ENCODE data around the gene TMEM204. TPM values are rescaled to one million over a fixed set of nuclear protein-coding genes. Genes with fewer than 3 reads are reported as not detected.
"Not testable (repeated sequence)": the region's sequence is repeated elsewhere in the genome, so short reads cannot be mapped to it uniquely, and the experiment has no call there.

Gene TMEM204
- total RNA-seq, 2 experiments from 2014 or later = 42.9 to 43.5 TPM

DNA sequence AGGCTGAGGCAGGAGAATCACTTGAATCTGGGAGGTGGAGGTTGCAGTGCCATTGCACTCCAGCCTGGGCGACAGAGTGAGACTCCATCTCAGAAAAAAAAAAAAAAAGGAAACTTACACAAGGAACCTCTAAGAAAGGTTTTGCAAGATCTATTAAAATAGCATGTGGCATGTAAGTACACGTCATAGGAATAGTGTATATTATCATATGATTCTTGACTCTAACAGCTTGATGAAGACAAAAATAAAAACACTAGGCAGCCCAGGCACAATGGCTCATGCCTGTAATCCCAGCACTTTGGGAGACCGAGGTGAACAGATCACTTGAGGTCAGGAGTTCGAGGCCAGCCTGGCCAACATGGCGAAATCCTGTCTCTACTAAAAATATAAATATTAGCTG, 62.0 kb downstream of the TMEM204 start:
- POLR2A ChIA-PET = interaction anchor here (1.1 kb wide), 1 partner anchor 15 kb away, joined by 3 read pairs; no protein-coding TSS in a partner anchor
- DNase-seq; H3K27ac Mint-ChIP-seq; H3K4me1 Mint-ChIP-seq; H3K36me3 Mint-ChIP-seq (ENCODE audit: low read depth); H3K4me3 Mint-ChIP-seq; H3K27me3 Mint-ChIP-seq; H3K9me3 Mint-ChIP-seq; CTCF ChIA-PET: not testable (repeated sequence)

DNA sequence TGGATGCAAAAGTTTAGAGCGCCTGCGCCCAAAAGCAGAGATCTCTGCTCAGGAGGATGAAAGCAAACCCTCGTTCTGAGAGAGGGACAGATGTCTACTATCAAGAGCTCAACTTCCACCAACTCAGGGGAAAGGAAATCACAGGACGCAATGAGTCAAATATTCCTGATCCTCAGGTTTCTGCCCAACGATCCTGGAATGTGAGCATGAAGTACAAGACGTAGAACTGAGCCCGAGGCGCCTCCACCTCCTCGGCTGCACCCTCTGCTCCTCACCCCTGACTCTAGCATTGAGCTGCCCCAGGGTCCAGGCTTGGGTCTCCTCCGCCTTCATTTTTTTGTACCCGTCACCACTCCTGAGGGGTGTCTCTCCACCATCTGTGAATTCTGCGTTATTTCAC, 63.0 kb downstream of the TMEM204 start:
- H3K4me1 Mint-ChIP-seq = no peaks in the 10 kb centered on the region
- DNase-seq = no peak
- CTCF ChIA-PET = no interaction called here
- no peaks in the 10 kb centered on the region for H3K27me3 Mint-ChIP-seq
- POLR2A ChIA-PET = interaction anchor here (0.8 kb wide), 1 partner anchor 110 kb away, joined by 3 read pairs; the partner anchor contains the start of gene MAPK8IP3
- H3K27ac Mint-ChIP-seq = no peak overlapping the region
- H3K9me3 Mint-ChIP-seq = no peaks in the 10 kb centered on the region
- no peak overlapping the region for H3K4me3 Mint-ChIP-seq
- no peaks in the 10 kb centered on the region for H3K36me3 Mint-ChIP-seq (ENCODE audit: low read depth)

GRCh38 chr16:1597154-1597553, 63.7 kb downstream of the TMEM204 start:
- no peak for DNase-seq
- no peak overlapping the region for H3K4me3 Mint-ChIP-seq
- ChIA-PET CTCF (no interaction called here), POLR2A (no interaction called here)
- H3K4me1 Mint-ChIP-seq = no peaks in the 10 kb centered on the region
- H3K27me3 Mint-ChIP-seq = no peaks in the 10 kb centered on the region
- H3K27ac Mint-ChIP-seq = no peak overlapping the region
- no peaks in the 10 kb centered on the region for H3K36me3 Mint-ChIP-seq (ENCODE audit: low read depth)
- no peaks in the 10 kb centered on the region for H3K9me3 Mint-ChIP-seq

- no peaks in the 10 kb centered on the region for H3K4me1 Mint-ChIP-seq
- H3K4me3 Mint-ChIP-seq = no peak overlapping the region
- H3K27ac Mint-ChIP-seq = no peak overlapping the region
- no peaks in the 10 kb centered on the region for H3K36me3 Mint-ChIP-seq (ENCODE audit: low read depth)
- POLR2A ChIA-PET = no interaction called here
- no peaks in the 10 kb centered on the region for H3K9me3 Mint-ChIP-seq
- CTCF ChIA-PET = no interaction called here
- no peaks in the 10 kb centered on the region for H3K27me3 Mint-ChIP-seq
- DNase-seq = no peak
These were observed 67.6 kb downstream of the TMEM204 start for GRCh38 chr16:1601031-1601430.

- no peak overlapping the region for H3K27ac Mint-ChIP-seq
- ChIA-PET CTCF (no interaction called here), POLR2A (no interaction called here)
- no peaks in the 10 kb centered on the region for H3K27me3 Mint-ChIP-seq
- H3K4me3 Mint-ChIP-seq = no peak overlapping the region
- no peaks in the 10 kb centered on the region for H3K4me1 Mint-ChIP-seq
- no peak for DNase-seq
- no peaks in the 10 kb centered on the region for H3K9me3 Mint-ChIP-seq
- H3K36me3 Mint-ChIP-seq (ENCODE audit: low read depth) = no peaks in the 10 kb centered on the region
These were observed 68.0 kb downstream of the TMEM204 start for GRCh38 chr16:1601489-1601888.

DNA sequence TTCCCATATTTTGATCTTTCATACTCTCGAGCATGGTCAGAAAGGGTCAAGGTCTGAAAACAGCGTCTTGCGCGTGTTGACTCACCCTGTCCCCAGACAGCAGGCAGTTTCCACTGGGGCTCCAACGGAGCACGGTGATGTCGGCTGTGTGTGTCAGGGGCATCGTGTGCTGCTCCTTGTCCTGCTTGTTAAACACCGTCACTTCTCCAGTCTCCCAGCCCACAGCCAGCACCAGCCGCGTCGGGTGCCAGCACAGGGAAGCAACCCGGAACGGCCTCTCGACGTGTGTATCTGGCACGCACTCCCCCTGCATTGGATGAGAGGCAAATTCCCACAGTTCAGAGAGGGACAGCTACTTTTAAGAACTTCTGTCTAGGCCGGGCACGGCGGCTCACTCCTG, 68.8 kb downstream of the TMEM204 start:
- no peaks in the 10 kb centered on the region for H3K36me3 Mint-ChIP-seq (ENCODE audit: low read depth)
- H3K27me3 Mint-ChIP-seq = no peaks in the 10 kb centered on the region
- ChIA-PET CTCF (no interaction called here), POLR2A (no interaction called here)
- H3K27ac Mint-ChIP-seq = no peak overlapping the region
- DNase-seq = no peak
- H3K4me1 Mint-ChIP-seq = no peaks in the 10 kb centered on the region
- no peaks in the 10 kb centered on the region for H3K9me3 Mint-ChIP-seq
- H3K4me3 Mint-ChIP-seq = no peak overlapping the region

Other genes with a start within 250 kb of the TMEM204 start
- 100 to 1,000 TPM; 198 to 199 TPM for gene UBE2I, start 224.0 kb upstream of the TMEM204 start, total RNA-seq
- gene BAIAP3, start 200.0 kb upstream of the TMEM204 start, total RNA-seq = 1 to 10 TPM; 3.4 to 3.9 TPM
- 10 to 100 TPM; 40.6 to 46.0 TPM for gene TSR3, start 181.8 kb upstream of the TMEM204 start, total RNA-seq
- 10 to 100 TPM; 32.5 to 33.4 TPM for gene GNPTG, start 181.7 kb upstream of the TMEM204 start, total RNA-seq
- gene UNKL, start 119.0 kb upstream of the TMEM204 start, total RNA-seq = 10 to 100 TPM; 40.0 to 43.7 TPM
- gene UQCC4, start 112.9 kb upstream of the TMEM204 start, total RNA-seq = 10 to 100 TPM; 11.2 to 12.3 TPM
- not detected for gene PERCC1, start 102.6 kb upstream of the TMEM204 start, total RNA-seq
- 1 to 10 TPM; 1.6 to 2.2 TPM for gene CCDC154, start 89.1 kb upstream of the TMEM204 start, total RNA-seq
- gene CLCN7, start 58.6 kb upstream of the TMEM204 start, total RNA-seq = 10 to 100 TPM; 44.2 to 49.4 TPM
- not detected for gene PTX4, start 44.7 kb upstream of the TMEM204 start, total RNA-seq
- 10 to 100 TPM; 49.4 to 51.9 TPM for gene TELO2, start 40.3 kb upstream of the TMEM204 start, total RNA-seq
- gene IFT140, start 78.4 kb downstream of the TMEM204 start, total RNA-seq = 1 to 10 TPM; 7.7 to 9.1 TPM
- gene CRAMP1, start 78.7 kb downstream of the TMEM204 start, total RNA-seq = 10 to 100 TPM; 24.2 to 24.5 TPM
- gene JPT2, start 144.6 kb downstream of the TMEM204 start, total RNA-seq = 10 to 100 TPM; 44.9 to 48.9 TPM
- gene MAPK8IP3, start 172.5 kb downstream of the TMEM204 start, total RNA-seq = 10 to 100 TPM; 93.4 to 96.8 TPM
- gene NME3, start 237.9 kb downstream of the TMEM204 start, total RNA-seq = 10 to 100 TPM; 48.0 to 52.0 TPM
- gene EME2, start 239.1 kb downstream of the TMEM204 start, total RNA-seq = 10 to 100 TPM; 23.5 to 24.7 TPM
- 10 to 100 TPM; 94.9 to 98.3 TPM for gene MRPS34, start 239.5 kb downstream of the TMEM204 start, total RNA-seq
- 10 to 100 TPM; 46.4 to 47.7 TPM for gene SPSB3, start 248.9 kb downstream of the TMEM204 start, total RNA-seq
- gene NUBP2, start 249.3 kb downstream of the TMEM204 start, total RNA-seq = 10 to 100 TPM; 40.8 to 43.5 TPM

All from activated CD4-positive, alpha-beta memory T cell treated with anti-CD3 and anti-CD28 coated beads, Interleukin-2, amount 10 ng/mL, durations not matched to agents 7 days and 5 days (primary cell).